ENCODE measurements around the gene PBRM1.

The PBRM1 gene

GRCh38 chr3:52670621-52671521, 14.8 kb downstream of the PBRM1 start:
- DNase-seq (ENCODE audit: low read depth), result peak; percentile 99

- no peak for DNase-seq (ENCODE audit: low read depth)
Observed at GRCh38 chr3:52663098-52663497, 22.6 kb downstream of the PBRM1 start.

DNA sequence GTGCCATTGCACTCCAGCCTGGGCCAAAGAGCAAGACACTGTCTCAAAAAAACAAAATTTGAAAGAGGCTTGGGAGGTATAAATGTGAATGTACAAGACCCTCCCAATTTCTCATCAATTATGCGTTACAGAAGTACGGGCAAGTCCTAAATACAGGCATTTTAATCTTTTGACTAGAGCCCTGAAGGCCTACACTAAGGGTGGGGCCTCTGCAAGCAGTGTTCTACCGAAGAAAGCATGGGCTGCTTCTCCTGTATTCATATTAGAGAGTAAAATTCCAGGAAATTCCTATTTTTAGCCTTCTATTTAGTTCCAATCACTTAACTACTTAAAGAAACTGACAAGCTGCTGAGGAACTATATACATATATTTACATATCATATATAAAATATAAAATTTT, 25.7 kb downstream of the PBRM1 start:
- no peak for DNase-seq (ENCODE audit: low read depth)

DNA sequence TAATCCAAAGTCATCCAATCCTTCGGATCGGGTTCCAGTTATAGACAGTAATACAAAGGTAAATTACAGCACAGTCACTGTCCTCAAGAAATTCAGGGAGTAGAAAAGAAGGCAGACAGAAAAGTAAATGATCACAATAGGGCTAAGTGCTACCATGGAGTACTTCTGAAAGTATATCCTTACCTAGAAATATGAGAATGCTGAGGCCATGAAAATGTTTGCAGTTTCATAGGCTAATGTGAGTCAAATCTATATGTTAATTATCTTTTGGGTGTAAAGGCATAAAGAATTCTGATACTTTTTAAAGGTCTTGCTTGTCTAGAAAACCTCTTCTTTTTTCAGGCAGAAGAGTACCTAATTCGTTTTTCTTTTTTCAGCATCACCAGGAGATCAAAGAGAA, 29.8 kb downstream of the PBRM1 start:
- no peak for DNase-seq (ENCODE audit: low read depth)

GRCh38 chr3:52651592-52651991, 34.1 kb downstream of the PBRM1 start:
- no peak for DNase-seq (ENCODE audit: low read depth)

- no peak for DNase-seq (ENCODE audit: low read depth)
Observed at GRCh38 chr3:52650439-52650838, 35.3 kb downstream of the PBRM1 start.

- DNase-seq (ENCODE audit: low read depth), result peak; percentile 65
Observed at GRCh38 chr3:52649461-52650210, 36.1 kb downstream of the PBRM1 start.

DNA sequence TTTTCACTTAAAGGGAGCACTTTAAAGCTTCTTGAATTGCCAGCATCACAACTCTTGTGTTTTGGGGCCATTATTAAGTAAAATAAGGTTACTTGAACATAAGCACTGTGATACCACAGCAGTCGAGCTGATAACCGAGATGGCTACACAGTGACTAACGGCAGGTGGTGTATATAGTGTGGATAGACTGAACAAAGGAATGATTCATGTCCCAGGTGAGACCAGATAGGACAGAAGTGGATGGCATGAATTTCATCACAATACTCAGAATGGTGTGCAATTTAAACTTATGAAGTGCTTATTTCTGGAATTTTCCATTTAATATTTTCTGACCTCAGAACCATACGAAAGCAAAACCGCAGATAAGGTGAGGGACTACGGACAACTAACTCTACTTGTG, 40.2 kb downstream of the PBRM1 start:
- DNase-seq (ENCODE audit: low read depth), result no peak

DNA sequence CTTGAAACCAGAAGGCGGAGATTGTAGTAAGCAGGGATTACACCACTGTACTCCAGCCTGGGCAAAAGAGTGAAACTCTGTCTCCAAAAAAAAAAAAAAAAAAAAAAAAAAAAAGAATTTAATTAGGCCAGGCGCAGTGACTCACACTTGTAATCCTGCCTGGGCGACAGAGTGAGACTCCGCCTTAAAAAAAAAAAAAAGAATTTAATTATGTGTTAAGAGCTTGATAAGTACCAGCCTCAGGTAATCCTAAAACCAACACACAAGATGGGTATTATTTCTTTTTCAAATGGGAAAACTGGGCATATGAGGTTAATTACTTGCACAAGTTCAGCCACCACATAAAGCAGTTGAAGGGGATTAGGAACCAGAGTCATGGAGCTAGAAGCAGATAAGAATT, 49.0 kb downstream of the PBRM1 start:
- no peak for DNase-seq (ENCODE audit: low read depth)

GRCh38 chr3:52633786-52634185, 51.9 kb downstream of the PBRM1 start:
- no peak for DNase-seq (ENCODE audit: low read depth)

GRCh38 chr3:52625041-52625440, 60.7 kb downstream of the PBRM1 start:
- DNase-seq (ENCODE audit: low read depth), result no peak

DNA sequence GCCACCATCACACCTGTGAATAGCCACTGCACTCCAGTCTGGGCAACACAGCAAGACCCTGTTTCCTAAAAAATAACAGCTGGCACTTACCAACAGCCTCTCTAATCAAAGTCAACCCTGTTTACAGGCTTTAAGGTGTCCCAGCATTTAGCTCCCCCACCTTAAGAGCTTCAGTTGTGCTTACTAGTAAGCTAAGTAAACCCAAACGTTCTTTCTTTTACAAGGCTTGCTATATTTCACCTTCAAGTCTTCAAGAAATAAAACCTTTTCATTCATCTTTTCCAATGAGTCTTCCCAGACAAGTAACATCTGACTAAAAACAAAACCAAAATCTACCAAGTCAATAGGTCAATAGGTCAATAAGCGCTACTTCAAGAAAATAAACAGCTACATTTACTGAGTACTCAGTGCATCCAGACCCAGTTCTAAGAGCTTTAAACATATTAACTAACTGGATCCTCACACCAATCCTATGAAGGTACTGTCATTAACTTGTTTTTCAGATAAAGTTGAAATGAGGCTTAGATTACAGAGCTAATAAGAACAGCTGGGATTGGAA, 62.4 kb downstream of the PBRM1 start:
- no peak for DNase-seq (ENCODE audit: low read depth)

GRCh38 chr3:52620580-52620979, 65.1 kb downstream of the PBRM1 start:
- DNase-seq (ENCODE audit: low read depth), result no peak

GRCh38 chr3:52615166-52615565, 70.5 kb downstream of the PBRM1 start:
- no peak for DNase-seq (ENCODE audit: low read depth)

- no peak for DNase-seq (ENCODE audit: low read depth)
Observed at GRCh38 chr3:52614689-52615088, 71.0 kb downstream of the PBRM1 start.

DNA sequence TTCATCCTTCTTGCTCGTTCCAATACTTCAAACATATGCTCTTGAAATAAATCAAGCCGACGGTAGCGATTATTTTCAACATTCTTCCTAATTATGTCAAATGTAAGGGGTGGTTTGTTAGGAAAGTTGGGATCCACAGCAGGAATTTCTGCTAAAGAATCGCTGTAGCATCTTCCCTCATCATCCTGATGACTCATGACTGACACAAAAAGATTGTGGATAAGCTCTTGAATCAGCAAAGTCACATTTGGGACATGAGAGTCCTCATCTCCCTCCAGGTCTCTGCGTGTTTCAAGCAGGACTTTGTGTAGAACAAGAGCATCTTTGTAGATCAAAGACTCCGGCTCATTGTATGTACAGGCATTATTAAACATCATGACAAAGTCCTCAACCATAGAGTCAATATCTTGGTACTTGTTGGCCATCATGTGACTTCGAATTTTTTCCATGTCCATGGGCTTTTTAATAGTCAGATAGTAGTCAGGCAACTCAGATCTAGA, 76.3 kb downstream of the PBRM1 start:
- DNase-seq (ENCODE audit: low read depth), result no peak

GRCh38 chr3:52608337-52608736, 77.4 kb downstream of the PBRM1 start:
- DNase-seq (ENCODE audit: low read depth), result no peak

GRCh38 chr3:52606373-52607085, 79.2 kb downstream of the PBRM1 start:
- peak; percentile 6 for DNase-seq (ENCODE audit: low read depth)

GRCh38 chr3:52600258-52600657, 85.5 kb downstream of the PBRM1 start:
- no peak for DNase-seq (ENCODE audit: low read depth)

GRCh38 chr3:52596658-52597265, 89.0 kb downstream of the PBRM1 start:
- no peak for DNase-seq (ENCODE audit: low read depth)

GRCh38 chr3:52593103-52593502, 92.6 kb downstream of the PBRM1 start:
- no peak for DNase-seq (ENCODE audit: low read depth)
